Suppressor macrophage (primary cell): Measurements from ENCODE around the gene ADH1C.

Experiments used
- DNase-seq, 4 experiments: peaks; one replicate each; pipeline ENCODE4 v3.0.0-alpha.2; 2020 to 2022

ADH1C gene

GRCh38 chr4:99300934-99301333 lies 51.6 kb downstream of the ADH1C start:
- no peak for DNase-seq

GRCh38 chr4:99293357-99293756 lies 59.2 kb downstream of the ADH1C start:
- no peak for DNase-seq

GRCh38 chr4:99290848-99291786 lies 61.4 kb downstream of the ADH1C start, which contains the start of gene ADH1A:
TSS of gene ADH1A (minus strand) at chr4:99290985. CDS start at chr4:99290914, 71 bp downstream.
- no peak for DNase-seq
